GM12872 (cell line): ENCODE results near the gene DDR1.

Experiments
- TF ChIP-seq, protein P1 (sequence below): IDR thresholded peaks from 3 replicates; pipeline ENCODE4 v1.5.1; 2011; ENCODE audit warnings: low read depth, mild to moderate bottlenecking, low read length, moderate library complexity; ENCODE audit not compliant: insufficient read depth

The DDR1 gene

GRCh38 chr6:30932665-30933365, 48.5 kb downstream of the DDR1 start:
- TF ChIP-seq, protein P1, sequence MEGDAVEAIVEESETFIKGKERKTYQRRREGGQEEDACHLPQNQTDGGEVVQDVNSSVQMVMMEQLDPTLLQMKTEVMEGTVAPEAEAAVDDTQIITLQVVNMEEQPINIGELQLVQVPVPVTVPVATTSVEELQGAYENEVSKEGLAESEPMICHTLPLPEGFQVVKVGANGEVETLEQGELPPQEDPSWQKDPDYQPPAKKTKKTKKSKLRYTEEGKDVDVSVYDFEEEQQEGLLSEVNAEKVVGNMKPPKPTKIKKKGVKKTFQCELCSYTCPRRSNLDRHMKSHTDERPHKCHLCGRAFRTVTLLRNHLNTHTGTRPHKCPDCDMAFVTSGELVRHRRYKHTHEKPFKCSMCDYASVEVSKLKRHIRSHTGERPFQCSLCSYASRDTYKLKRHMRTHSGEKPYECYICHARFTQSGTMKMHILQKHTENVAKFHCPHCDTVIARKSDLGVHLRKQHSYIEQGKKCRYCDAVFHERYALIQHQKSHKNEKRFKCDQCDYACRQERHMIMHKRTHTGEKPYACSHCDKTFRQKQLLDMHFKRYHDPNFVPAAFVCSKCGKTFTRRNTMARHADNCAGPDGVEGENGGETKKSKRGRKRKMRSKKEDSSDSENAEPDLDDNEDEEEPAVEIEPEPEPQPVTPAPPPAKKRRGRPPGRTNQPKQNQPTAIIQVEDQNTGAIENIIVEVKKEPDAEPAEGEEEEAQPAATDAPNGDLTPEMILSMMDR = no peak

DNA sequence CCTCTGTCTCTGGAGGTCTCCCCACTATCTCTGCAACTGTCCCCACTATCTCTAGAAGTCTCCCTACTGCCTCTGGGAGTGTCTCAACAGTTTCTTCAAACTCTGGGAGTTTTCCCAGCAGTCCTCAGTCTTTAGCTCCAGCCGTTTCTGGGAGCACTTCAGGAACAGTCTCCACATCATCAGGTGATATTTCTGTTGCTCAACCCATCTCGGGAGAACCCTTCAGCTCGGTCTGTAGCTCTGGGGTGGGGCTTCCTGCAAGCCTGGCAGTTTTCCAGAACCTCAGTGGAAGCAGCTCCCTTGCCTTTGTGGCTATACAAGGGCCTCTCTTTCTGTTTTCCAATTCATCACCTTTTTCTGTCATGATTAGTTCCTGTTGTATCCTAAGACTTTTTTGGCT, 50.7 kb downstream of the DDR1 start:
- TF ChIP-seq, protein P1 = no peak

GRCh38 chr6:30937265-30937664, 52.9 kb downstream of the DDR1 start:
- TF ChIP-seq, protein P1 = no peak

GRCh38 chr6:30938730-30939129, 54.4 kb downstream of the DDR1 start:
- TF ChIP-seq, protein P1 = no peak

DNA sequence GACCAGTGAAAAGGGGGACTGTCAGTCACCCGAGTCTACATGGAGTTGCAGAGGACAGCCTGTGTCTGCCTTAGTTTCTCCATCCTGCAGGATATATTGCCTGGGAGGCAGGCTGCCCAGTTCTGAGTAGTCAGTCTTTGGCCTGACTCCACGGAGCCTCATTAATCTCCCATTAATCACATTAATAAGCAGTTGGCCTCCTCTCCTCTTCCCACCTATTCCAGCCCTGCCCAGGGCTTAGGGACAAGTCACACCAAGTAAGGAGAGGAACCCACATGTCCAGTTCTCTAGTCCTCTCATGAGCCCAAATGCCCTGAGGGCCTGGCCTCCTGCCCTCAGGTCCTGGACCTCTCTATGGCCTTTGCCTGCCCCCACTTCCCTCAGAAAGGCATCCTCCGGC, 55.2 kb downstream of the DDR1 start:
- TF ChIP-seq, protein P1 = no peak

GRCh38 chr6:30940361-30940986, 56.2 kb downstream of the DDR1 start, which contains the start of gene MUCL3:
MUCL3 (plus strand) TSS chr6:30940973; CDS start chr6:30941000, 27 bp downstream.
- TF ChIP-seq, protein P1 = no peak

DNA sequence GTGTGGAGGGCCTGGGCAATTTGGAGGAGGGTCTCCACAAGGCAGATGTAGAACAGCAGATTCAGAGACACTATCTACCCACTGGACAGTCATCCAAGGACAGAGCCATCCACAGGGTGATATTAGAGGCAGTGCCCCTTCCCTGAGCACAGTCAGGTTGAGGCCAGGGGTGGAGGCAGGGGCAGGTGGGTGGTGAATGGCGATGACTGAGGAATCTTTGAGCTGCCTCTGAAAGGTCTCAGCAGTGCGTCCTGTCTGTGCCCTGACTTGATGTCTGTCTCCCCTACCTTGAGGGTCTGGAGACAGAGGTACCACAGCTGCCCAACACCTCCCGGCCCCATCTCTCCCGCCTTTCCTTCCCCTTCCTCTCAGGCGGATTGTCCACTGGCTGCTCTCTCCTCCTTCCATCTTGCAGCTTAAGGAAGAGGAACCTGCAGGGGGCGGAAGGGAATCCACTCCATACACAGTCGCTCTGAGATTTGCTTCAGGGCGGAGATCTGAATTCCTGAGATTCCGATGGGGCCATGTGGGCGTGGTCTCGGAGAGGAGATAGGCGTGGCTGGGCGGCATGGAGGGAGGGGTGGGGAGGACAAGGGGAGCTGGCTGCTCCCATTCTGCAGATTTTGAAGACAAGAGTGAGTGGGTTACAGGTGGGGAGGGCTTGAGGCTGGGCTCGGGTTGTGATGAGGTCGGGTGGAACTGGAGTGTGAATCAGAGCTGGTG, 58.2 kb downstream of the DDR1 start:
- TF ChIP-seq, protein P1 = no peak
